Esophagus squamous epithelium (tissue), 5 donors: ENCODE measurements around the gene AGMO. TPM values are rescaled to one million over a fixed set of nuclear protein-coding genes. Genes with fewer than 3 reads are reported as not detected.

Source experiments
- DNase-seq: peaks from one replicate; lab custom pipeline; 2025; lab: John Stamatoyannopoulos, UW
- H3K27ac ChIP-seq, 4 donors: fragments of 200-600 bp; sonication (generic); one replicate each; pipeline ENCODE4 v1.5.1; 2016 to 2019; ENCODE audit warnings: mild to moderate bottlenecking in 1 of 4
- H3K27me3 ChIP-seq, 4 donors: fragments of 200-600 bp; sonication (generic); 1 replicate in 3 of 4; 2 replicates in 1 of 4; pipeline versions ENCODE4 v1.5.1 to v1.6.0; 2017 to 2021; ENCODE audit warnings: antibody characterized with exemption in 1 of 4
- H3K36me3 ChIP-seq, 3 donors: fragments of 200-600 bp; sonication (generic); one replicate each; pipeline ENCODE4 v1.5.1; 2016 to 2019
- H3K4me1 ChIP-seq, 3 donors: fragments of 200-600 bp; sonication (generic); one replicate each; pipeline ENCODE4 v1.5.1; 2017 to 2019
- H3K4me3 ChIP-seq, 4 donors: fragments of 200-600 bp; sonication (generic); 1 replicate in 3 of 4; 2 replicates in 1 of 4; pipeline ENCODE4 v1.5.1; 2016 to 2019; ENCODE audit warnings: mild to moderate bottlenecking in 2 of 4, moderate library complexity in 1 of 4
- H3K9me3 ChIP-seq, 3 donors: fragments of 200-600 bp; sonication (generic); one replicate each; pipeline ENCODE4 v1.5.1; 2016 to 2019
- POLR2A ChIP-seq, 4 donors: fragments of 450-650 bp; IDR thresholded peaks; one replicate each; pipeline ENCODE4 v1.6.1; 2017; ENCODE audit warnings: antibody characterized with exemption in 4 of 4, mild to moderate bottlenecking in 4 of 4, moderate library complexity in 3 of 4
- WGBS, 2 donors: methylation state at CpG; one replicate each; pipeline ENCODE4 v1.1.5; 2018; 5-methylcytosine and 5-hydroxymethylcytosine counted together
- intact Hi-C: fragments of 100-400 bp; cut with DNase I; formaldehyde crosslinking; loops from one replicate; pipeline ENCODE4 v1.15.0; 2022
- total RNA-seq, 4 donors: library from RNA; depleted of rRNA; stranded (reverse); fragments of >200 nt; gene quantifications; one replicate each; pipeline ENCODE4 v1.1.0, GENCODE V29; 2016
- TF ChIP-seq, protein P1 (sequence below), 6 experiments: fragments of 450-650 bp in 4 of 6; fragments of 200-600 bp in 2 of 6; sonication (generic) in 2 of 6; IDR thresholded peaks; one replicate each; pipeline ENCODE4 v1.5.1; 2016 to 2019; ENCODE audit warnings: antibody characterized with exemption in 6 of 6, mild to moderate bottlenecking in 4 of 6, moderate library complexity in 4 of 6
- donor health status: DM: yes; HTN: yes; CAD: no.

The AGMO gene
- total RNA-seq, 4 donors from 2014 or later = 0.38 to 0.53 TPM; not detected in 2

DNA sequence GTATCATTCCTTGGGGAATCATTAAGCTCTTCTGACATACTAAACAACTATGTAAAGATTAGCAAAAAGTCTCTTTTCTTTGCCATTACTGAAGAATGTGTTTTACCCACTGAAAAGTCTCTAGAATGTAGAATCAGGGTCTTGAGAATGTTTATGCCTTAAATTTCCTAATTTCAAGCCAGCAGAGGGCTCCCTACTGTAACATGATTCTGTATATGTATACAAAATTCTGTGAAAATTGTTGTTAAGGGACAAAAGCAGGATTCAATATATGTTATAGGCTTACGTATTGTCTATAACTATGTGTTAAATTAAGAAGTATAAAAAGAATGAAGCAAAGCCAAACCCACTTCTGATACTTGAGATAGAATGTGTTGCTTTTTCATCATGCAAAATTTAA, 362.3 kb downstream of the AGMO start:
- H3K9me3 ChIP-seq = no peaks in the 10 kb centered on the region
- H3K4me3 ChIP-seq = no peak overlapping the region
- intact Hi-C loops = no loop called here
- DNase-seq = no peak
- no peaks in the 10 kb centered on the region for H3K4me1 ChIP-seq
- H3K36me3 ChIP-seq = no peaks in the 10 kb centered on the region
- no peak overlapping the region for H3K27ac ChIP-seq
- H3K27me3 ChIP-seq = no peaks in the 10 kb centered on the region
- TF ChIP-seq, protein P1, sequence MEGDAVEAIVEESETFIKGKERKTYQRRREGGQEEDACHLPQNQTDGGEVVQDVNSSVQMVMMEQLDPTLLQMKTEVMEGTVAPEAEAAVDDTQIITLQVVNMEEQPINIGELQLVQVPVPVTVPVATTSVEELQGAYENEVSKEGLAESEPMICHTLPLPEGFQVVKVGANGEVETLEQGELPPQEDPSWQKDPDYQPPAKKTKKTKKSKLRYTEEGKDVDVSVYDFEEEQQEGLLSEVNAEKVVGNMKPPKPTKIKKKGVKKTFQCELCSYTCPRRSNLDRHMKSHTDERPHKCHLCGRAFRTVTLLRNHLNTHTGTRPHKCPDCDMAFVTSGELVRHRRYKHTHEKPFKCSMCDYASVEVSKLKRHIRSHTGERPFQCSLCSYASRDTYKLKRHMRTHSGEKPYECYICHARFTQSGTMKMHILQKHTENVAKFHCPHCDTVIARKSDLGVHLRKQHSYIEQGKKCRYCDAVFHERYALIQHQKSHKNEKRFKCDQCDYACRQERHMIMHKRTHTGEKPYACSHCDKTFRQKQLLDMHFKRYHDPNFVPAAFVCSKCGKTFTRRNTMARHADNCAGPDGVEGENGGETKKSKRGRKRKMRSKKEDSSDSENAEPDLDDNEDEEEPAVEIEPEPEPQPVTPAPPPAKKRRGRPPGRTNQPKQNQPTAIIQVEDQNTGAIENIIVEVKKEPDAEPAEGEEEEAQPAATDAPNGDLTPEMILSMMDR (IDR thresholded peaks at IDR 0.05) = no peak
- no peak for TF ChIP-seq POLR2A (IDR thresholded peaks at IDR 0.05)
- 52 to 83% methylated on average over 1 of the region's 1 CpG for WGBS, 2 donors

DNA sequence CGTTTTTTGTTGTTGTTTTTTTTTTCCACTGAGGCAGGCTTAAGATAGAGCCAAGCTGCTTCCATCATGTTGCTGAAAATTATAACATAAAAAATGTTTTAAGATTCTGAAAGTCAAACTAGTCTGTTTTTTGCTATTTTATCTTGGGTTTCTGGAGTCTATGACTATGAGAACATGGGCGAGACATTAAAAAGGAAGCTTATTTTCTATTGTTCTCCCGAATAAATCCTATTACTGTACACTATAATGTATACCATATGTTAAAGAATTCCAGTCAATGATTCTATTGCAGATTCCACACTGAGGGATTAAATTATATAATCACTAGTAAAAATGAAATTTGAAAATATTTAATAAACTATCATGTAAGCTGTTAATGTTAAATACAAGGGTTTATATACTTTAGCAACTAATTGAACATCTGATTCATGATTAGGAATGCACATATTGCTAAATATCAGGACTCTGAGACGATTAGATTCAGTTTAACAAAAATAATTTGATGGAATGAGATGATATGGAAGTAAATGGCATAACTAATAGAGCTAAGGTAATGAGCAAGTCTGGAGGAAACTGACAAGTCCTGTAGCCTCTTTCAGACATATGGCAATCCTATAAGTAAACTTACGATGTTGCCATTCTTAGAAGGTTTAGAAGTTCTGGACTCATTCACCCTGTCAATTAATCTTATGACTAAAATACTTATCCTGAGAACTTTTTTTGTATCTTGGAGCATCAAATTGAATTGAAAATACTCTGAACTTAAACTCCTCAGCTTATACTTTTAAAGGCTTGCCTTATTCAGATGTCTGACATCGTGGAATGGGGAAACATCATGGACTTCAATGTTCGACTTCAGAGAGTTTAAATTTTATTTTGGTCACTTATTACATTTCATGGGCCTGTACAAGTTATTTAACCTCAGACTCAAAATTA, 364.5 kb downstream of the AGMO start:
- Histone ChIP-seq H3K9me3 (no peaks in the 10 kb centered on the region), H3K36me3 (no peaks in the 10 kb centered on the region), H3K4me3 (no peak overlapping the region), H3K27ac (no peak overlapping the region), H3K27me3 (no peaks in the 10 kb centered on the region), H3K4me1 (no peaks in the 10 kb centered on the region)
- TF ChIP-seq POLR2A (IDR thresholded peaks at IDR 0.05) = no peak
- TF ChIP-seq, protein P1 (IDR thresholded peaks at IDR 0.05) = no peak
- DNase-seq = no peak
- 54 to 60% methylated on average over 7 of the region's 7 CpGs for WGBS, 2 donors
- intact Hi-C loops = no loop called here

DNA sequence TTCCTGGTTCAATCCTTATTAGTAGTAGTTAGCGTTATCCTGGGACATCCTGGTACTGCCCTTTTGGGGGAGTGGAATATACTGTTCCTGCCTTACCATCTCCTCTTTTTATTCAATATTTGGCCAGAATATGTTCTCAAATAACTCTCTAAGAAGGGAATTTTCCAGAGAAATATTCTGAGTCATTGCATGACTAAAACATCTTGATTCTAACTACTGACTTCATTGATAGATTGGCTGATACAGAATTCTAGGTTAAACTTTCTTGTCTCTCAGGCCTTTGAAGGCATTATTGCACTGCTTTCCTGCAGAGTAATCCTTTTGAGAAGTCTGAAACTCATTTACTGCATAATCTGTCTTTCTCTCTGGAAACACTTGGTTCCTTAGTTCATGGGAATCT, 383.8 kb downstream of the AGMO start:
- H3K36me3 ChIP-seq = no peaks in the 10 kb centered on the region
- no peak overlapping the region for H3K4me3 ChIP-seq
- no peaks in the 10 kb centered on the region for H3K27me3 ChIP-seq
- H3K9me3 ChIP-seq = peaks cover 0 to 7% (median 3%) of the 10 kb centered on the region in 3 donors
- no peak overlapping the region for H3K27ac ChIP-seq
- intact Hi-C loops = no loop called here
- H3K4me1 ChIP-seq = no peaks in the 10 kb centered on the region
- no peak for DNase-seq
- TF ChIP-seq, protein P1 (IDR thresholded peaks at IDR 0.05) = no peak
- TF ChIP-seq POLR2A (IDR thresholded peaks at IDR 0.05) = no peak
- WGBS, 2 donors = 81 to 100% methylated on average over 1 of the region's 1 CpG

DNA sequence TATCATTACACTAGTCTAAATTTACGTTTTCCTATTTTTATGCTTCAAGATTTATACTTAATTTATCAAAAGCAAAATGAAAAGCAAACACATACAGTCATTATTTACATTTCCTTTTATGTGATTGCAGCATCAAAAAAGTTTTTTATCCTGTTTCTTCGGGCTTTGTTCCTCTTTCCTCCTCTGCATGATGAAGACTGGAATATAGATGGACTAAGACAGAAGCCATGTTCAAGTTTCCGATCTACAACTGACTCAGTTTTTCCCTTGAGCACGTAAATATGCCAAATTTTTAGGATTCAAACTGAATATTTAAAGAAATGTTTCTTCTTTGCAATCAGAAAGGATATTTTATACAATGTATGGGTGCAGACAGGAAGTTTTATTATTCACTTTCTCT, 385.7 kb downstream of the AGMO start:
- intact Hi-C loops = no loop called here
- no peak for TF ChIP-seq POLR2A (IDR thresholded peaks at IDR 0.05)
- TF ChIP-seq, protein P1 (IDR thresholded peaks at IDR 0.05) = no peak
- 34 to 48% methylated on average over 4 of the region's 4 CpGs for WGBS, 2 donors
- Histone ChIP-seq H3K27me3 (no peaks in the 10 kb centered on the region), H3K27ac (no peak overlapping the region), H3K36me3 (no peaks in the 10 kb centered on the region), H3K4me1 (no peaks in the 10 kb centered on the region), H3K4me3 (no peak overlapping the region), H3K9me3 (peaks cover 0 to 7% (median 3%) of the 10 kb centered on the region in 3 donors)
- DNase-seq = no peak

DNA sequence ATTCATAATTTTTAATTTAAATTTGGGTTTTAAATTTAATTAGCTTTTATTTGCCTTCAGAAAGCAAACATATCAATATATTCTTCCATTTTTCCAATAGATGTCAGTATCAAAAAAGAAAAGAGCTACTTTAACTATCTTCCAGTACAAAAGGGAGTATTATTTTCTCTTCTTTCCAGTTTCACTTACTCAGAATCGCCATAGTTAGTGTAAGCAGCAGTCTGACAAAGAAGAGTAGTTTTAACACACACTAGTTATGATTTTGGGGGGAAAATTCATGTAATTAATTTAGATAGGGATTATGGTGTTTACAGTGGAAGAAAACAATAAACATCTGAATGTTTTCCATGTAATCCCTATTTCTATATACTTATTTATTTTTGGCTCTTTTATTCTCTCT, 386.7 kb downstream of the AGMO start:
- WGBS, 2 donors = 41 to 53% methylated on average over 1 of the region's 1 CpG

More for the DNA sequence above, 386.7 kb downstream of the AGMO start:
- no peaks in the 10 kb centered on the region for H3K27me3 ChIP-seq
- H3K36me3 ChIP-seq = no peaks in the 10 kb centered on the region
- H3K4me3 ChIP-seq = no peak overlapping the region
- intact Hi-C loops = no loop called here
- no peak overlapping the region for H3K27ac ChIP-seq
- TF ChIP-seq, protein P1 (IDR thresholded peaks at IDR 0.05) = no peak
- no peak for TF ChIP-seq POLR2A (IDR thresholded peaks at IDR 0.05)
- DNase-seq = no peak
- H3K9me3 ChIP-seq = peaks cover 0 to 6% (median 3%) of the 10 kb centered on the region in 3 donors
- H3K4me1 ChIP-seq = no peaks in the 10 kb centered on the region
